Stromal cell of bone marrow (primary cell): ENCODE results near the gene EXOC3L4.

ENCODE experiments used
- DNase-seq: peaks from one replicate; pipeline ENCODE4 v3.0.0-alpha.2; 2012; ENCODE audit warnings: low read depth

Gene EXOC3L4

GRCh38 chr14:103133210-103134140 is 39.0 kb downstream of the EXOC3L4 start:
- no peak for DNase-seq

- no peak for DNase-seq
Observed at GRCh38 chr14:103134405-103134804, 39.9 kb downstream of the EXOC3L4 start.

GRCh38 chr14:103134919-103135318 is 40.4 kb downstream of the EXOC3L4 start:
- no peak for DNase-seq

- no peak for DNase-seq
Observed at GRCh38 chr14:103135333-103136260, 41.1 kb downstream of the EXOC3L4 start.

DNA sequence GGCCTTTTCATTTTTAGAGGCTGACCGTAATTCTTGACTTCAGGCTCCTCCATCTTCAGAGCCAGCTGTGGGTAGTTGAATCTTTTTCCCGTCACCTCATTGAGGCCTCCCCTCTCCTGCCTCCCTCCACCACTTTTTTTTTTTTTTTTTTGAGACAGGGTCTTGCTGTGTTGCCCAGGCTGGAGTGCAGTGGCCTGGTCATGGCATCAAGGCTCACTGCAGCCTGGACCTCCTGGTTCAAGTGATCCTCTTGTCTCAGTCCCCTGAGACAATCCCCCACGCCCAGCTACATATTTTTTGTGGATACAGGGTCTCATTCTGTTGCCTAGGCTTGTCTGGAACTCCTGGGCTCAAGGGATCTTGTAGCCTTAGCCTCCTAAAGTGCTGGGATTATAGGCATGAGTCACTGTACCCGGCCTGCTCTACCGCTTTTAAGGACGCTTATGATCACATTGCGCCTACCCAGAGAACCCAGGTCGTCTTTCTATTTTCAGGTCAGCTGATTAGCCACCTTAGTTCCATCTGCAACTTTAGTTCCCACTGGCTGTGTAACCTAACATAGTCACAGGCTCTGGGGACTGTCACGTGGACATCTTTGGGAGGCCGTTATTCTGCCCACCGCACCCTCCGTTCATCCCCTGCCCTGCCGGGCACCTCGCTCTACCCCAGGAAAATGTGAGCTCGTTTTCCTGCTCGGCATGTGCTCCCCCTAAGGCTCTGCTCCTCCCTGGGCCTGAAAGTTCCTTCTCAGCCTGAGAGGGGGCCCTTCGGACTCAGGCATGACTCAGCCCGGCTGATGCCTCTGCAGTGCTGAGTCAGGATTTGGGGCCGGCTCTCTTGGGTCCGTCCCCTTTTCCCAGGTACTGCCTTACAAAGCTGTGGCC is 42.1 kb downstream of the EXOC3L4 start:
- no peak for DNase-seq

- no peak for DNase-seq
Observed at GRCh38 chr14:103137689-103138300, 43.3 kb downstream of the EXOC3L4 start.

DNA sequence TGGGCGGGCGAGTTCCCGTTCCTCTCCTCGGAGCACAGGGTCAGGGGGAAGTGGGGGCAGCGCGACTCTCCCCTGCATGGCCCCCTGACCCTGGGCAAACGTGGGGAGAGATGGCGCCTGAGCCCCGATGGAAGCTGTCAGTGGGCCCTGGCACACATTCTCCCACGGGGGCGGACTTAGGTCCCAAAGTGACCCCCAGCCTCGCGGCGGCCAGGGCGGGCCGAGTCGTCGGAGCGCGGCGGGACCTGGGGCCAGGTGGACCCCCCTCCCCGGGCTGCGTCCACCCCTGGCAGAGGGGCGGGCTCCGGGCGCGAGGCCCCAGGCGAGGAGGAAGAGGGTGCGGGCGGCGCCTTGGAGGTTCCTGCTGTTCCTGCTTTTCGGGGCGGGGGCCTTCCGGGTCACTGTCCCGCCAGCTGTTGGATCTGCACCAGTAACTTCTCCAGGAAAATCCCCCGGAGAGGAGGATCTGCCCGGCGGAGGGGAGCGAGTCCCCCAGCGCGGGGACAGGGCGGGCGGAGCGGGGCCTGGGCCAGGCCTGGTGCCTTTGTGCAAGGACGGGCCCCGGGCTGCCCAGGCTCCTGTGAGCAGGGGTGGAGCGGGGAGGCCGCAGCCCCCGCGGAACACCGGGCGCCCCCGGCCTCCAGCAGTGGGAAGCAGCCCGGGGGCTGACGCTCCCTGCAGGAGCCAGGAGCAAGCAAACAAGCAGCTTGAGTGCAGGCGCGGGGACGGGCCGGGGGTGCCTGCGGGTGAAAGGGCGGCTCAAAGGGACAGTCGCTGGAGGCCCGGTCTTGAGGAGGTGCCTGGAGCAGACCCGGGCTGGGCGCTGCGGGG is 44.0 kb downstream of the EXOC3L4 start:
- DNase-seq = no peak

DNA sequence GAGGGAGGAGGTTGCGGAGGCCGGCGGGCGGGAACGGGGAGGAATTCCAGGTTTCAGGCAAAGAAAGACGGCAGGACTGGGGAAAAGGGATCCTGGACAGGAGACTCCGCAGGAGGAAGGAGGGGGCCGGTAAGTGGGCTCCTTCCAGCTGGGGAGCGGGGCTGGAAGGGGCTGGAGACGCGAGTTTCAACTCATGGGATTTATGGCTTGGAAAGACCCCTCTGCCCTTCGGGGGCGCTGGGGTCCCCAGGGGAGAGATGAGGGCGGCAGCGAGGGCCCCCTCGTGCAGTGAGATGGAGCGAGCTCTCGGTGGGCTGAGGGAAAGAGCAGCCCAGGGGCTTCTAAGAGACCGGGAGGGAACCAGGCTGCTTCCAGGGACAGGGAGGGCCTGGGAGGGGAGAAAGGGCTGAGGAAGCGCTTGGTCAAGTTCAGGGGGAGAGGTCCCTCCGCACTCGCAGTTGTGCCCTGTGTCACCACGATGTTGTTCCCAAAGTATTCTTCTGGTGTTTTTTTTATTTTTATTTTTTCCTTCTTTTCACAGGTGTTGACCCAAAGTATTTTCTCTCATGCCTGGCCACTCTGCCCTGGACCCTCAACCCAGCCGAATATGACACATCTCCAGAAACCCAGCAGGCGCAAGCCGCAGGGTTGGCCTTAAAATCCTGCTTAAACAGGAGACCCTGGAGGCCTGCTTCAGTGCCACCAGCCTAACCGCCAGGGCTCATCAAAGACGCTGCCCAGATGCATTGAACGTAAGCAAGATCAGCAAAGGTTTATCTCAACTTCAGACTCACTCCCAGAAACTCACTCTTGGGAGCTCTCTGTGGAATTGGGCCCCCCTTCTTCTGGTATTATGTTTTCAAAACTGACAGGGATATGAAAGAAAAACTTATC is 44.9 kb downstream of the EXOC3L4 start:
- DNase-seq = no peak

- DNase-seq = no peak
Observed at GRCh38 chr14:103140316-103141109, 46.0 kb downstream of the EXOC3L4 start.

DNA sequence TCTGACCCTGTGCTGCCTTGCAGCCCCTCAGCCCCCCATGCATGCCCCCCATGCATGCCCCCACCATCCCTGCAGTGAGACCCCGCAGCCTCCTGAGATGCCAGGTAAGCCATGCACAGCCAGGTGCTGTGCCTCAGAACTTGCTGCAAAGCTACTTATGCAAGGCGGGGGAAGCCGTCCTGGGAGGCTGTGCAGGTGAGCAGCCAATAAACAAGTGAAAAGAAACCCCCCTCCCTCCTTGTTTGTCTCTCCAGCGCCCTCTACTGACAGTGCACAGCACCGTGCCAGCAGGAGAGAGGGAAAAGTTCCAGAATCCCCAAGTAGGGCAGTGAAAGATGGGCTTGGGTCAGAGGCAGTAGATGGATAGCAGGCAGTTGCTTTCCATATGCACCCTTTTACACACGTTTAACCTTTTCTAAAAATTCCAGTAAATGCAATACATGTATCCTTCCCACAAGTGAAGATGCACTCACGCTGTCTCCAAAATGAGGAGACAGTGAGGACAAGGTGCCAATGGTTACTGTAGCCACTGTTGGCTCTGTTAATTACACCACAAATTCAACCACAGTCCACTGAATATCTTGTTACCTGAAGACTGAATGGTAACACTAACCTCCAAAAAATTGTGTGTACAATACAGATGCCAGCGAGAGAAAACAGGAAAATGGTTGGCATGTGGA is 46.7 kb downstream of the EXOC3L4 start:
- DNase-seq = no peak

DNA sequence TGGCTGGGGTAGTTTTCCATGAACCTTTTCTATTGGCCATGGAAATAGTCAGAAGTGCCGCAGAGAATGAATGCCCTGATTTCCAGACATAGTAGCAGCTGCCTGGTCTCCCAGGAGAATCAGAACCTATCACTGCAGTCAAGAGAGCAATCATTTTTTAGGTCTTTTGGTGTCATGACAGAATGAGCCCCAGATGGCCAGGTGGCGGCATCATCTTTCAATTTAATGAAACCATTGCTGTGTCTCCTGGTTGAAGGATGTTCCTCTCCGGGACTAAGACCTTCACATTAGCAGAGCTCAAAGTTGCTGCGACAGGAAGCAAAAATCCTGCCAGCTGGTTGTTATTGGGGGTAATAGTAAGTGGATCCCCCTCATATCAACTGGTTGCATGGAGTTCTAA is 47.5 kb downstream of the EXOC3L4 start:
- DNase-seq = no peak

GRCh38 chr14:103142721-103143302 is 48.3 kb downstream of the EXOC3L4 start:
- no peak for DNase-seq

DNA sequence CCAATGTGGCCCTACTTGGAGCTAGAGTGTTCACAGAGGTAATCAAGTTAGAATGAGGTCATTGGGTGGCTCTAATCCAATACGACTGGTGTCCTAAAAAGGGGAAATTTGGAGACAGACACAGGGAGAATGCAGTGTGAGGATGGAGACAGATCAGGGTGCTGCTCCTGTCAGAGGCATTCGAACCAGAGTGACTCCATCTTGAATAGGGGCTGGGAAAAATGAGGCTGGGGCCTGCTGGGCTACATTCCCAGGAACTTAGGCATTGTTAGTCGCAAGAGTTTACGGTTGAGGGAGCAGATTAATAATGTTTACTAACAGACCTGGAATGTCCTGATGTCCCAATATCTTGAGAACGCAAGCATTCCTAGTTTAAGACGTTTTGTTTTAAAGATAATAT is 49.0 kb downstream of the EXOC3L4 start:
- DNase-seq = no peak

- DNase-seq = no peak
Observed at GRCh38 chr14:103144085-103144484, 49.6 kb downstream of the EXOC3L4 start.

GRCh38 chr14:103146141-103146709 is 51.7 kb downstream of the EXOC3L4 start:
- DNase-seq = no peak

GRCh38 chr14:103149351-103150237 is 55.1 kb downstream of the EXOC3L4 start:
- no peak for DNase-seq
